Common myeloid progenitor, CD34-positive (primary cell): ENCODE measurements around the gene WFDC12.

Source experiments
- CTCF ChIA-PET: fragments of 350-600 bp; sonication (Branson Sonifier 250); formaldehyde crosslinking; loops from one replicate; lab custom pipeline; 2021; ENCODE audit warnings: antibody characterized with exemption; lab: Charles Lee
- POLR2A ChIA-PET: fragments of 350-600 bp; sonication (Branson Sonifier 250); formaldehyde crosslinking; loops from one replicate; lab custom pipeline; 2021; ENCODE audit warnings: antibody characterized with exemption; lab: Charles Lee
- DNase-seq, 3 donors: peaks; one replicate each; pipeline versions ENCODE4 v3.0.0 to v3.0.0-alpha.2; 2013
- H3K27ac ChIP-seq, 2 experiments: 1 replicate in 1 of 2; 2 replicates in 1 of 2; pipeline ENCODE4 v1.7.0; 2013; ENCODE audit warnings: inconsistent platforms in 2 of 2, low read length in 2 of 2, mild to moderate bottlenecking in 2 of 2, low read depth in 1 of 2, moderate library complexity in 1 of 2; ENCODE audit not compliant: severe bottlenecking in 2 of 2, insufficient read depth in 1 of 2, poor library complexity in 1 of 2
- H3K27me3 ChIP-seq, 5 experiments: replicated peaks in 2 of 5; 1 replicate in 3 of 5; 2 replicates in 2 of 5; pipeline versions ENCODE4 v1.6.1 to v1.7.0; 2013; ENCODE audit warnings: low read length in 4 of 5, mild to moderate bottlenecking in 2 of 5, moderate library complexity in 2 of 5, inconsistent platforms in 1 of 5; ENCODE audit not compliant: insufficient read depth in 5 of 5, control insufficient read depth in 4 of 5
- H3K36me3 ChIP-seq, 4 experiments: 1 replicate in 2 of 4; 2 replicates in 2 of 4; pipeline versions ENCODE4 v1.6.1 to v1.7.0; 2013; ENCODE audit warnings: low read length in 3 of 4, control low read depth in 1 of 4, mild to moderate bottlenecking in 1 of 4; ENCODE audit not compliant: control insufficient read depth in 4 of 4, insufficient read depth in 4 of 4
- H3K4me1 ChIP-seq, 4 experiments: 1 replicate in 3 of 4; 2 replicates in 1 of 4; pipeline versions ENCODE4 v1.6.1 to v1.7.1; 2013; ENCODE audit warnings: low read length in 3 of 4, mild to moderate bottlenecking in 3 of 4, control low read depth in 1 of 4, inconsistent platforms in 1 of 4, moderate library complexity in 1 of 4; ENCODE audit not compliant: control insufficient read depth in 4 of 4, insufficient read depth in 4 of 4; ENCODE audit errors: control extremely low read depth in 1 of 4
- H3K4me3 ChIP-seq, 7 experiments: 1 replicate in 4 of 7; 2 replicates in 3 of 7; pipeline versions ENCODE4 v1.5.1 to v1.7.0; 2013; ENCODE audit warnings: mild to moderate bottlenecking in 7 of 7, low read length in 6 of 7, moderate library complexity in 6 of 7, inconsistent platforms in 2 of 7, low read depth in 2 of 7, control low read depth in 1 of 7; ENCODE audit not compliant: insufficient read depth in 4 of 7, control insufficient read depth in 1 of 7; ENCODE audit errors: extremely low read depth in 1 of 7
- H3K9me3 ChIP-seq, 5 experiments: 1 replicate in 4 of 5; 2 replicates in 1 of 5; pipeline versions ENCODE4 v1.6.1 to v1.7.1; 2013; ENCODE audit warnings: low read length in 4 of 5, mild to moderate bottlenecking in 2 of 5, inconsistent platforms in 1 of 5, low read depth in 1 of 5, moderate library complexity in 1 of 5; ENCODE audit not compliant: control insufficient read depth in 4 of 5, insufficient read depth in 2 of 5; ENCODE audit errors: control extremely low read depth in 1 of 5
- WGBS: methylation state at CpG from one replicate; pipeline ENCODE4 v1.1.5; 2013; ENCODE audit not compliant: insufficient coverage; 5-methylcytosine and 5-hydroxymethylcytosine counted together

The WFDC12 gene

GRCh38 chr20:45138561-45139300, 14.5 kb upstream of the WFDC12 start:
- Histone ChIP-seq H3K9me3 (no peaks in the 10 kb centered on the region), H3K27ac (no peak overlapping the region), H3K36me3 (no peaks in the 10 kb centered on the region), H3K4me1 (no peaks in the 10 kb centered on the region), H3K27me3 (peaks cover 0 to 10% (median 5%) of the 10 kb centered on the region in 5 experiments), H3K4me3 (no peak overlapping the region)
- WGBS: 34% methylated on average over 15 of the region's 20 CpGs
- DNase-seq: peak; percentile 28 to 60 (median 43)
- CTCF ChIA-PET: interaction anchor here (0.6 to 1.4 kb wide), 6 partner anchors 8 to 152 kb away, joined by 3 to 4 read pairs (median 3); no protein-coding TSS in a partner anchor
- POLR2A ChIA-PET: interaction anchor here (1.1 kb wide), 1 partner anchor 9 kb away, joined by 3 read pairs; no protein-coding TSS in a partner anchor

- POLR2A ChIA-PET: no interaction called here
- CTCF ChIA-PET: no interaction called here
These were observed 12.6 kb upstream of the WFDC12 start for GRCh38 chr20:45136911-45137310.

GRCh38 chr20:45128099-45128498, 3.8 kb upstream of the WFDC12 start:
- WGBS: 80% methylated on average over 2 of the region's 2 CpGs
- ChIA-PET POLR2A (no interaction called here), CTCF (interaction anchor here (1.1 kb wide), 1 partner anchor 16 kb away, joined by 3 read pairs; no protein-coding TSS in a partner anchor)
- Histone ChIP-seq H3K36me3 (no peaks in the 10 kb centered on the region), H3K27me3 (peaks cover 4 to 41% (median 15%) of the 10 kb centered on the region in 5 experiments), H3K9me3 (peaks cover 0 to 3% (median 0%) of the 10 kb centered on the region in 5 experiments), H3K4me3 (no peak overlapping the region), H3K4me1 (no peaks in the 10 kb centered on the region), H3K27ac (no peak overlapping the region)
- no peak for DNase-seq

More at GRCh38 chr20:45136911-45137310, 12.6 kb upstream of the WFDC12 start:
- no peak overlapping the region for H3K4me3 ChIP-seq
- 90% methylated on average over 1 of the region's 2 CpGs for WGBS
- peaks cover 0 to 10% (median 8%) of the 10 kb centered on the region in 5 experiments for H3K27me3 ChIP-seq
- H3K9me3 ChIP-seq: no peaks in the 10 kb centered on the region
- H3K36me3 ChIP-seq: no peaks in the 10 kb centered on the region
- no peaks in the 10 kb centered on the region for H3K4me1 ChIP-seq
- DNase-seq: no peak
- no peak overlapping the region for H3K27ac ChIP-seq

- H3K27ac ChIP-seq: no peak overlapping the region
- DNase-seq: no peak
- peaks cover 0 to 7% (median 0%) of the 10 kb centered on the region in 5 experiments for H3K9me3 ChIP-seq
- no peak overlapping the region for H3K4me3 ChIP-seq
- POLR2A ChIA-PET: no interaction called here
- H3K27me3 ChIP-seq: peaks cover 2 to 22% (median 8%) of the 10 kb centered on the region in 5 experiments
- WGBS: 100% methylated on average over 1 of the region's 2 CpGs
- H3K4me1 ChIP-seq: no peaks in the 10 kb centered on the region
- CTCF ChIA-PET: interaction anchor here (0.8 to 0.9 kb wide), 2 partner anchors 11 to 18 kb away, joined by 3 read pairs; no protein-coding TSS in a partner anchor
- H3K36me3 ChIP-seq: no peaks in the 10 kb centered on the region
These were observed 2.9 kb downstream of the WFDC12 start for GRCh38 chr20:45121388-45121787.

GRCh38 chr20:45119556-45120266, 4.6 kb downstream of the WFDC12 start:
- H3K27ac ChIP-seq: no peak overlapping the region
- H3K4me3 ChIP-seq: no peak overlapping the region
- H3K9me3 ChIP-seq: peaks cover 0 to 7% (median 0%) of the 10 kb centered on the region in 5 experiments
- ChIA-PET POLR2A (no interaction called here), CTCF (no interaction called here)
- H3K4me1 ChIP-seq: no peaks in the 10 kb centered on the region
- 88% methylated on average over 1 of the region's 2 CpGs for WGBS
- H3K27me3 ChIP-seq: peaks cover 2 to 19% (median 14%) of the 10 kb centered on the region in 5 experiments
- no peak for DNase-seq
- H3K36me3 ChIP-seq: no peaks in the 10 kb centered on the region

GRCh38 chr20:45118028-45118427, 6.2 kb downstream of the WFDC12 start:
- CTCF ChIA-PET: interaction anchor here (0.9 to 1.1 kb wide), 2 partner anchors 11 to 14 kb away, joined by 3 to 4 read pairs; no protein-coding TSS in a partner anchor
- no peaks in the 10 kb centered on the region for H3K4me1 ChIP-seq
- no CpG with 5 or more reads among the region's 2 CpGs for WGBS
- no peaks in the 10 kb centered on the region for H3K36me3 ChIP-seq
- no peak overlapping the region for H3K4me3 ChIP-seq
- H3K9me3 ChIP-seq: peaks cover 0 to 5% (median 0%) of the 10 kb centered on the region in 5 experiments
- DNase-seq: no peak
- H3K27me3 ChIP-seq: peaks cover 2 to 16% (median 13%) of the 10 kb centered on the region in 5 experiments
- H3K27ac ChIP-seq: no peak overlapping the region
- POLR2A ChIA-PET: interaction anchor here (0.6 kb wide), 1 partner anchor 658 kb away, joined by 3 read pairs; no protein-coding TSS in a partner anchor
